Keratinocyte (primary cell): ENCODE data around the gene STK32B. TPM values are rescaled to one million over a fixed set of nuclear protein-coding genes. Genes with fewer than 3 reads are reported as not detected.

Experiments
- DNase-seq: peaks from one replicate; pipeline ENCODE4 v3.0.0-alpha.2; 2011; ENCODE audit warnings: low read depth, missing footprints, low spot score
- FAIRE-seq: peaks from 2 replicates; lab custom pipeline; 2011; peaks lifted over from hg19 to GRCh38; lab: Jason Lieb, UNC
- H2AFZ ChIP-seq: 2 replicates; pipeline ENCODE4 v1.6.0; 2012; ENCODE audit warnings: low read length, control low read depth, inconsistent platforms; ENCODE audit not compliant: control insufficient read depth
- H3K27ac ChIP-seq: 2 replicates; pipeline ENCODE4 v1.5.1; 2011; ENCODE audit warnings: low read length; ENCODE audit not compliant: control insufficient read depth, insufficient read depth
- H3K27me3 ChIP-seq: 3 replicates; pipeline ENCODE4 v1.6.0; 2011; ENCODE audit warnings: low read length; ENCODE audit not compliant: control insufficient read depth, insufficient read depth; ENCODE audit errors: extremely low read depth
- H3K36me3 ChIP-seq, 2 experiments: 2 replicates in 1 of 2; 3 replicates in 1 of 2; pipeline ENCODE4 v1.5.1; 2011; ENCODE audit warnings: low read length in 2 of 2, mild to moderate bottlenecking in 1 of 2; ENCODE audit not compliant: control insufficient read depth in 2 of 2, insufficient read depth in 2 of 2; ENCODE audit errors: extremely low read depth in 1 of 2
- H3K4me1 ChIP-seq: 3 replicates; pipeline ENCODE4 v1.5.1; 2011; ENCODE audit warnings: low read length; ENCODE audit not compliant: control insufficient read depth, insufficient read depth; ENCODE audit errors: extremely low read depth
- H3K4me2 ChIP-seq: 3 replicates; pipeline ENCODE4 v1.6.0; 2011; ENCODE audit warnings: low read depth, low read length; ENCODE audit not compliant: control insufficient read depth, insufficient read depth; ENCODE audit errors: extremely low read depth
- H3K4me3 ChIP-seq, 3 experiments: fragments of 200-600 bp in 1 of 3; sonication (generic) in 1 of 3; 2 replicates in 2 of 3; 3 replicates in 1 of 3; pipeline ENCODE4 v1.5.1; 2011 to 2016; ENCODE audit warnings: low read length in 3 of 3, mild to moderate bottlenecking in 3 of 3, control low read depth in 2 of 3, inconsistent platforms in 1 of 3, low read depth in 1 of 3, mixed read lengths in 1 of 3, mixed run types in 1 of 3, moderate library complexity in 1 of 3; ENCODE audit not compliant: control insufficient read depth in 2 of 3, insufficient read depth in 2 of 3; ENCODE audit errors: extremely low read depth in 1 of 3
- H3K79me2 ChIP-seq: 2 replicates; pipeline ENCODE4 v1.6.0; 2012; ENCODE audit warnings: low read length; ENCODE audit not compliant: control insufficient read depth, insufficient read depth
- H3K9ac ChIP-seq: 3 replicates; pipeline ENCODE4 v1.6.0; 2011; ENCODE audit warnings: low read length; ENCODE audit not compliant: control insufficient read depth, insufficient read depth; ENCODE audit errors: extremely low read depth
- H3K9me1 ChIP-seq: 3 replicates; pipeline ENCODE4 v1.6.0; 2011; ENCODE audit warnings: low read length; ENCODE audit not compliant: control insufficient read depth, insufficient read depth; ENCODE audit errors: extremely low read depth
- H3K9me3 ChIP-seq: 2 replicates; pipeline ENCODE4 v1.5.1; 2012; ENCODE audit warnings: low read depth, low read length; ENCODE audit not compliant: control insufficient read depth
- H4K20me1 ChIP-seq: 3 replicates; pipeline ENCODE4 v1.6.0; 2011; ENCODE audit warnings: low read length; ENCODE audit not compliant: control insufficient read depth, insufficient read depth; ENCODE audit errors: extremely low read depth
- EZH2 ChIP-seq: IDR thresholded peaks from one replicate; pipeline ENCODE4 v1.6.1; 2012; ENCODE audit warnings: inconsistent platforms, mild to moderate bottlenecking, low read length, moderate library complexity
- dilution Hi-C: fragments of 300-500 bp; cut with MboI; formaldehyde crosslinking; loops from one replicate; pipeline ENCODE4 v1.7.0; 2020; ENCODE audit warnings: low sequenced_read_pairs; ENCODE audit not compliant: extremely low pct_ligation_motif_present
- polyA plus RNA-seq, 5 experiments: library from polyadenylated mRNA; depleted of rRNA in 3 of 5; stranded (reverse) in 3 of 5; stranded (forward) in 1 of 5; unstranded in 1 of 5; fragments of >200 nt; gene quantifications; 1 replicate in 1 of 5; 2 replicates in 3 of 5; 3 replicates in 1 of 5; pipeline versions ENCODE4 v1.2.1 to v1.2.3, GENCODE V29; 2011 to 2012; ENCODE audit warnings: missing spikeins in 2 of 5, low read depth in 1 of 5, low replicate concordance in 1 of 5
- TF ChIP-seq, protein P1 (sequence below), 3 experiments: IDR thresholded peaks in 1 of 3; conservative IDR thresholded peaks in 1 of 3; optimal IDR thresholded peaks in 1 of 3; 2 replicates in 2 of 3; 3 replicates in 1 of 3; pipeline versions ENCODE3 to v1.5.1; 2011; ENCODE audit warnings: low read length in 3 of 3, mild to moderate bottlenecking in 3 of 3, moderate library complexity in 2 of 3, control low read depth in 1 of 3, inconsistent platforms in 1 of 3; ENCODE audit not compliant: insufficient read depth in 2 of 3; ENCODE audit errors: extremely low read depth in 1 of 3

Gene STK32B
- polyA plus RNA-seq, 1 donor (not counting 4 experiments of a cell fraction or from before 2014, with no cell fraction given) = 3.4 TPM

DNA sequence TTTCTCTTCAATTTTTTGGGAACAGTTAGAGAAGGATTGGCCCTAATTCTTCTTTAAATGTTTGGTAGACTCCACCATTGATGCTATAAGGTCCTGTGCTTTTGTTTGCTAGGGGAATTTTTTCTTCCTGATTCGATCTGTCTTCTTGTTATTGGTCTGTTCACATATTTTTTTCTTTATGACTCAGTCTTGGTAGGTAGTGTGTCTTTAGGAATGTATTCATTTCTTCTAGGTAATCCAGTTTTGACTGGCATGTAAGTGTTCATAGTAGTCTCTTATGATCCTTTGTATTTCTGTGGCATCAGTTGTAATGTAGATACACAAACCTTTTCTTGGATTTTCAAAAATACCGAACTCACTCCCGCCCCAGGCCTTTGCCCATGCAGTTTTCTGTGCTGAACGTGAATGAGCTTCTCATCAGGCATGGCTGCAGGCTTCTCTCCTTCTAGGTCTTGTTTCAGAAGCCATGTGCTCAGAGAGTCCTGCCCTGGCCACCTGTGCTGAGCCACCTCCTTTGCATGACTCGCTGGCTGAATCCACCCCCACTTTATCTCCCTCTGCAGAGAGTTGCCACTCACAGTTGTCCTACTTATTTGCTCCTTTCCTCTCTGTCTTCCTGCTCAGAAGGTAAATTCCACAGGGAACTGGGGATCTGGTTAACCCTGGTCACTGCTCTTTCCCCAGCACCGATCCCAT lies 67.0 kb downstream of the STK32B start:
- DNase-seq = no peak
- Histone ChIP-seq H3K4me3 (no peak overlapping the region), H3K36me3 (no peaks in the 10 kb centered on the region), H3K4me1 (peaks cover 3% of the 10 kb centered on the region), H4K20me1 (no peaks in the 10 kb centered on the region), H3K79me2 (no peaks in the 10 kb centered on the region), H3K27ac (no peak overlapping the region), H3K9me3 (no peaks in the 10 kb centered on the region), H3K4me2 (no peak overlapping the region), H3K27me3 (no peaks in the 10 kb centered on the region), H2AFZ (no peak overlapping the region), H3K9ac (no peak overlapping the region), H3K9me1 (no peaks in the 10 kb centered on the region)
- TF ChIP-seq, protein P1, sequence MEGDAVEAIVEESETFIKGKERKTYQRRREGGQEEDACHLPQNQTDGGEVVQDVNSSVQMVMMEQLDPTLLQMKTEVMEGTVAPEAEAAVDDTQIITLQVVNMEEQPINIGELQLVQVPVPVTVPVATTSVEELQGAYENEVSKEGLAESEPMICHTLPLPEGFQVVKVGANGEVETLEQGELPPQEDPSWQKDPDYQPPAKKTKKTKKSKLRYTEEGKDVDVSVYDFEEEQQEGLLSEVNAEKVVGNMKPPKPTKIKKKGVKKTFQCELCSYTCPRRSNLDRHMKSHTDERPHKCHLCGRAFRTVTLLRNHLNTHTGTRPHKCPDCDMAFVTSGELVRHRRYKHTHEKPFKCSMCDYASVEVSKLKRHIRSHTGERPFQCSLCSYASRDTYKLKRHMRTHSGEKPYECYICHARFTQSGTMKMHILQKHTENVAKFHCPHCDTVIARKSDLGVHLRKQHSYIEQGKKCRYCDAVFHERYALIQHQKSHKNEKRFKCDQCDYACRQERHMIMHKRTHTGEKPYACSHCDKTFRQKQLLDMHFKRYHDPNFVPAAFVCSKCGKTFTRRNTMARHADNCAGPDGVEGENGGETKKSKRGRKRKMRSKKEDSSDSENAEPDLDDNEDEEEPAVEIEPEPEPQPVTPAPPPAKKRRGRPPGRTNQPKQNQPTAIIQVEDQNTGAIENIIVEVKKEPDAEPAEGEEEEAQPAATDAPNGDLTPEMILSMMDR (optimal IDR thresholded peaks at IDR 0.05 in 1 of 3, IDR thresholded peaks at IDR 0.05 in 1 of 3, conservative IDR thresholded peaks at IDR 0.05 in 1 of 3; ENCODE audit: extremely low read depth in 1 of 3, insufficient read depth in 2 of 3, low read length in 3 of 3) = no peak
- no peak for TF ChIP-seq EZH2
- dilution Hi-C loops = no loop called here
- FAIRE-seq = peak; percentile 5

DNA sequence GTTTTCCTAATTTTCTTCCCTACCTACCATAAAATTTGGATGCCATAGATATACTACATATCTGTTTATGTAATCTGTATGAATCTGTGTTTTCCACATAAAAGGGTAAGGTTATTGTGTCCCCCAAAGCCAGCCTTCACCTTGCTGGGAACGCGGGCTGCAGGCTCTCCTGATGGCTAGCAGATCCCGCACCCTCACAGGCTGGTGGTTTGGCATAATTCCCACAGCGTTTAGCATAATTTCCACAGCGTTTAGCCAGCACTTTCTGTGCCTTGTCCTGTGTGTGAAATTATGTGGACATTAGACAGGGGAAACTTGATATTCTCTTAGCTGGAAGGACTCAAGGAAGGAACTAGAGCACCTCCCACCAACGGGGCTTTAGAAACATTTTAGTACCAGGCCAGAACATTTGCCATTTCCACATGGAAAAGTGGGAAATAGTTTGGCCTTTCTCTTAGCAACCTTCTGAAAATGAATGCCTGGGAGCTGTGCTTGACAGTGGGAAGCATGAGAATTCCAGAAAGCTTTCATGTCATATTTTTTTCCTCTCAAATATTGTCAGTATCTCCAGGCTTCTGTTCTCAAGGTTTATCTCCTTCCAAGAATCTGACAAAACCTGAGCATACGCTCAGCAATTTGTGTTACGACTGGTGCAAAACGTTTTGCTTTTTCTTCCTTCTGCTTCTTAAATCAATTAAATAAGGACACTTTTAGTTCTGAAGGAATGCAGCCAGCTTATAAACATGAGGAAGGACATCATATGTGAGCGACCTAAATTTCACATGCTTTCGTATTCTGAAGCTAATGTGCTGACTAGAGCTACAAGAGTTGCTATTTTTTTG lies 67.9 kb downstream of the STK32B start:
- Histone ChIP-seq H3K27me3 (no peaks in the 10 kb centered on the region), H3K9me3 (no peaks in the 10 kb centered on the region), H3K9me1 (no peaks in the 10 kb centered on the region), H2AFZ (no peak overlapping the region), H3K36me3 (no peaks in the 10 kb centered on the region), H3K4me2 (no peak overlapping the region), H3K4me3 (no peak overlapping the region), H3K9ac (no peak overlapping the region), H3K27ac (no peak overlapping the region), H3K79me2 (no peaks in the 10 kb centered on the region), H3K4me1 (peaks cover 3% of the 10 kb centered on the region), H4K20me1 (no peaks in the 10 kb centered on the region)
- DNase-seq (no peak), FAIRE-seq (no peak)
- dilution Hi-C loops = no loop called here
- TF ChIP-seq, protein P1 (optimal IDR thresholded peaks at IDR 0.05 in 1 of 3, IDR thresholded peaks at IDR 0.05 in 1 of 3, conservative IDR thresholded peaks at IDR 0.05 in 1 of 3; ENCODE audit: extremely low read depth in 1 of 3, insufficient read depth in 2 of 3, low read length in 3 of 3) = no peak
- TF ChIP-seq EZH2 = no peak
